A673 (cell line): ENCODE measurements around the gene AZIN2. TPM values are rescaled to one million over a fixed set of nuclear protein-coding genes. Genes with fewer than 3 reads are reported as not detected.
"Not testable (repeated sequence)": the region's sequence is repeated elsewhere in the genome, so short reads cannot be mapped to it uniquely, and the experiment has no call there.

Experiments
- BruUV-seq: library from RNA; stranded (reverse); fragments of 400-500 nt; replicated peaks from 2 replicates; lab custom pipeline; 2021; lab: Mats Ljungman, UMichigan
- CTCF ChIA-PET: fragments of 300-600 bp; sonication (Branson Sonifier 250); formaldehyde crosslinking; loops from one replicate; lab custom pipeline; 2022; ENCODE audit warnings: antibody characterized with exemption; lab: Charles Lee
- POLR2A ChIA-PET: fragments of 300-600 bp; sonication (Branson Sonifier 250); formaldehyde crosslinking; loops from one replicate; lab custom pipeline; 2022; ENCODE audit warnings: antibody characterized with exemption; ENCODE audit not compliant: low non-redundant PET; lab: Charles Lee
- DNase-seq: peaks from one replicate; pipeline ENCODE4 v3.0.0-alpha.2; 2015; ENCODE audit warnings: low spot score
- H3K27ac ChIP-seq: fragments of 200-600 bp; sonication (generic); 2 replicates; pipeline ENCODE4 v1.5.1; 2016; ENCODE audit warnings: mixed run types, low read depth, mild to moderate bottlenecking, mixed read lengths, antibody characterized with exemption, low read length; ENCODE audit not compliant: poor library complexity, severe bottlenecking
- H3K27me3 ChIP-seq: fragments of 200-600 bp; sonication (generic); replicated peaks from 2 replicates; pipeline ENCODE4 v1.6.1; 2017; ENCODE audit warnings: mixed run types, low read depth, mild to moderate bottlenecking, mixed read lengths, antibody characterized with exemption, low read length; ENCODE audit not compliant: insufficient read depth, poor library complexity
- H3K36me3 ChIP-seq: fragments of 200-600 bp; sonication (generic); 2 replicates; pipeline ENCODE4 v1.6.1; 2016; ENCODE audit warnings: mixed run types, mild to moderate bottlenecking, mixed read lengths, antibody characterized with exemption, low read length; ENCODE audit not compliant: insufficient read depth, poor library complexity, severe bottlenecking
- H3K4me1 ChIP-seq: fragments of 200-600 bp; sonication (generic); 2 replicates; pipeline ENCODE4 v1.6.1; 2017; ENCODE audit warnings: mixed run types, mild to moderate bottlenecking, mixed read lengths, antibody characterized with exemption, low read length; ENCODE audit not compliant: insufficient read depth, poor library complexity, severe bottlenecking
- H3K4me3 ChIP-seq: fragments of 200-600 bp; sonication (generic); 2 replicates; pipeline ENCODE4 v1.5.1; 2016; ENCODE audit warnings: low read depth, mixed run types, mild to moderate bottlenecking, mixed read lengths, low read length; ENCODE audit not compliant: poor library complexity, severe bottlenecking
- H3K9me3 ChIP-seq: fragments of 200-600 bp; sonication (generic); 2 replicates; pipeline ENCODE4 v1.6.1; 2016; ENCODE audit warnings: mixed run types, low read depth, mild to moderate bottlenecking, mixed read lengths, antibody characterized with exemption, low read length; ENCODE audit not compliant: poor library complexity, severe bottlenecking
- EZH2 ChIP-seq: fragments of 200-600 bp; sonication (generic); IDR thresholded peaks from 2 replicates; pipeline ENCODE4 v1.6.1; 2017; ENCODE audit warnings: borderline replicate concordance, low read depth, mild to moderate bottlenecking, mixed read lengths, antibody characterized with exemption, low read length; ENCODE audit not compliant: poor library complexity, severe bottlenecking
- intact Hi-C: fragments of 100-400 bp; cut with micrococcal nuclease; formaldehyde crosslinking; loops from one replicate; pipeline ENCODE4 v1.10.0; 2022; ENCODE audit not compliant: unreplicated experiment
- total RNA-seq: library from RNA; stranded (reverse); gene quantifications from 2 replicates; pipeline ENCODE4 v1.2.3, GENCODE V29; 2021
- TF ChIP-seq, protein P1 (sequence below): fragments of 300-800, 200-600 bp; sonication (generic); conservative IDR thresholded peaks from 2 replicates; pipeline ENCODE4 v1.5.1; 2017; ENCODE audit warnings: low read depth, mild to moderate bottlenecking, antibody characterized with exemption, low read length, moderate library complexity, mixed read lengths

The AZIN2 gene
- total RNA-seq, 1 experiment from 2014 or later = 4.6 TPM

DNA sequence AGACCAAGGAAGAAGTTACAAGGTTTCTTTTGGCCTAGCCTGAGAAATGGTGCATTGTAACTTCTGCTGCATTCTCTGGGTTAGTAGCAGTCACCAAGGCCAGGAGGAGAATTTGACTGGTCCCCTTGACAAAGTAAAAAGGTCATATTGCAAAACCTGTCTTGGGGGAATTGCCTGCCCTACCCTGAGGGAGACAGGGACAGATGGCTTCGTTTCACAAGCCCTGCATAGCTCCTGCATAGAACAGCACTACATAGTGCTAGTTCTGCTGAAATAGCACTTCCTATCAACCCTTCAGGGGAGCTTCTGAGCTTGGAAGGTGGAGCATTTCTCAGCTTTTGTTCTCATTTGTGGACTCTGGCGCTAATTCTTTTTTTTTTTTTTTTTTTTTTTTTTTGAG lies 23.9 kb upstream of the AZIN2 start:
- POLR2A ChIA-PET = interaction anchor here (0.5 kb wide), 1 partner anchor 79 kb away, joined by 3 read pairs; no protein-coding TSS in a partner anchor
- TF ChIP-seq, protein P1, sequence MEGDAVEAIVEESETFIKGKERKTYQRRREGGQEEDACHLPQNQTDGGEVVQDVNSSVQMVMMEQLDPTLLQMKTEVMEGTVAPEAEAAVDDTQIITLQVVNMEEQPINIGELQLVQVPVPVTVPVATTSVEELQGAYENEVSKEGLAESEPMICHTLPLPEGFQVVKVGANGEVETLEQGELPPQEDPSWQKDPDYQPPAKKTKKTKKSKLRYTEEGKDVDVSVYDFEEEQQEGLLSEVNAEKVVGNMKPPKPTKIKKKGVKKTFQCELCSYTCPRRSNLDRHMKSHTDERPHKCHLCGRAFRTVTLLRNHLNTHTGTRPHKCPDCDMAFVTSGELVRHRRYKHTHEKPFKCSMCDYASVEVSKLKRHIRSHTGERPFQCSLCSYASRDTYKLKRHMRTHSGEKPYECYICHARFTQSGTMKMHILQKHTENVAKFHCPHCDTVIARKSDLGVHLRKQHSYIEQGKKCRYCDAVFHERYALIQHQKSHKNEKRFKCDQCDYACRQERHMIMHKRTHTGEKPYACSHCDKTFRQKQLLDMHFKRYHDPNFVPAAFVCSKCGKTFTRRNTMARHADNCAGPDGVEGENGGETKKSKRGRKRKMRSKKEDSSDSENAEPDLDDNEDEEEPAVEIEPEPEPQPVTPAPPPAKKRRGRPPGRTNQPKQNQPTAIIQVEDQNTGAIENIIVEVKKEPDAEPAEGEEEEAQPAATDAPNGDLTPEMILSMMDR = no peak
- no peak for TF ChIP-seq EZH2
- no TSS peak for BruUV-seq

DNA sequence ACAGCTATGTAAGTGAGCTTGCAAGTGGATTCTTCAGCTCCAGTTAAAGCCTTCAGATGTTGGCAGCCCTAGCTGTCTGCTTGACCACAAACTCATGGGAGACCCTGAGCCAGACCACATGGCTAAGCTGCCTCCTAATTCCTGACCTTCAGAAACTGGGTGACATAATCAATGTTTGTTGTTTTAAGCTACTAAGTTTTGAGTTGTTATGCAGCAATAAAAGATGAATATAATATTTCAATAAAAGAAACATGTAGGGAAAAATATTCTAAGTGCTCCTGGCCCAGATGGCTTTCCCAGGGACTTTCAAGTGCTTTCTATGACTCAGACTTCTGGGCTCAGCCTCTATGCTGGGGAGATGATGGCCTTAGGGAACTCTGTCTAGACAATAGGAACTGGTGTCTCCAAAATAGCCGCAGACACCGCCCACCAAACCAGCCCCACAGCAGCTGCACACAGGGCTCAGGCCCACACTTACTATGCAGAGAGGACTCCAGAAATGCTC lies 20.3 kb upstream of the AZIN2 start:
- H3K27me3 ChIP-seq = no peaks in the 10 kb centered on the region
- POLR2A ChIA-PET = no interaction called here
- DNase-seq = no peak
- CTCF ChIA-PET = no interaction called here
- BruUV-seq = no TSS peak
- intact Hi-C loops = no loop called here
- H3K36me3 ChIP-seq = no peaks in the 10 kb centered on the region
- H3K4me3 ChIP-seq = no peak overlapping the region
- TF ChIP-seq, protein P1 = no peak
- TF ChIP-seq EZH2 = no peak
- H3K27ac ChIP-seq = no peak overlapping the region
- H3K4me1 ChIP-seq = no peaks in the 10 kb centered on the region
- peaks cover 18% of the 10 kb centered on the region for H3K9me3 ChIP-seq

More for the DNA sequence above, 23.9 kb upstream of the AZIN2 start:
- Histone ChIP-seq H3K27ac (no peak overlapping the region), H3K9me3 (no peaks in the 10 kb centered on the region), H3K36me3 (no peaks in the 10 kb centered on the region), H3K27me3 (no peaks in the 10 kb centered on the region), H3K4me3 (no peak overlapping the region), H3K4me1 (no peaks in the 10 kb centered on the region)
- no peak for DNase-seq
- intact Hi-C loops = no loop called here
- CTCF ChIA-PET = interaction anchor here (0.5 to 1.0 kb wide), 6 partner anchors 9 to 131 kb away, joined by 3 to 10 read pairs (median 5); no protein-coding TSS in a partner anchor

DNA sequence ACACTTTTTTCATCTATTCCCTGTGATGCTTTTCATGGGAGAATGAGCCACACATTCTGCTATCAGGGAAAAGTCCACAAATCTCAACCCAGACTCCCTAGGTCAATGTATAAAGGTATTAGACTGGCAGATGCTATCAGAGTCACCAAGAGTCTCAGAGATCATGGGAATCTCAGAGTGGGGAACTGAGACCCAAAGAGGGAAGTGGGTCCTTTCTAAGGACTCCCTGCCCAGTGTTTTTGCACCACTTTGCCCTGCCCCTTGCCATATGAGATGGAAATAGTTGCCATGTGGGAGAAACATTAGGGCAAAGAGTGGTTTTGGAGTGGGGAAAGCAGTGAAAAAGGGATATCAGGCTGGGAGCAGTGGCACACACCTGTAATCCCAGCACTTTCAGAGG lies 19.1 kb upstream of the AZIN2 start:
- H3K27me3 ChIP-seq = no peaks in the 10 kb centered on the region
- no peaks in the 10 kb centered on the region for H3K36me3 ChIP-seq
- no peaks in the 10 kb centered on the region for H3K4me1 ChIP-seq
- no peak overlapping the region for H3K27ac ChIP-seq
- POLR2A ChIA-PET = interaction anchor here (0.6 kb wide), 1 partner anchor 168 kb away, joined by 4 read pairs; no protein-coding TSS in a partner anchor
- intact Hi-C loops = no loop called here
- BruUV-seq = no TSS peak
- CTCF ChIA-PET = no interaction called here
- H3K4me3 ChIP-seq = no peak overlapping the region
- DNase-seq = no peak
- H3K9me3 ChIP-seq = peaks cover 18% of the 10 kb centered on the region
- TF ChIP-seq, protein P1 = no peak
- no peak for TF ChIP-seq EZH2

DNA sequence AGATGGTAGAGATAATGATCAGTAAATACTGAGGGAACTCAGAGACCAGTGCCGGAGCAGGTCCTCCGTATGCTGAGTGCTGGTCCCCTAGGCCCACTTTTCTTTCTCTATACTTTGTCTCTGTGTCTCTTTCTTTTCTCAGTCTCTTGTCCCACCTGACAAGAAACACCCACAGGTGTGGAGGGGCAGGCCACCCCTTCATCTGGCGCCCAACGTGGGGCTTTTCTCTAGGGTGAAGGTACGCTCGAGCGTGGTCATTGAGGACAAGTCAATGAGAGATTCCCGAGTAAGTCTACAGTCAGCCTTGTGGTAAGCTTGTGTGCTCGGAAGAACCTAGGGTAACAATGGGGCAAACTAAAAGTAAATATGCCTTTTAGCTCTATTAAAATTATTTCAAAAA lies 16.7 kb upstream of the AZIN2 start:
- BruUV-seq, H3K4me1 ChIP-seq, CTCF ChIA-PET, intact Hi-C loops, DNase-seq, POLR2A ChIA-PET, H3K27me3 ChIP-seq, H3K4me3 ChIP-seq, H3K36me3 ChIP-seq, H3K27ac ChIP-seq: not testable (repeated sequence)
- H3K9me3 ChIP-seq = peaks cover 18% of the 10 kb centered on the region
